SK-N-SH (cell line): ENCODE results near the gene ADH5.
"Not testable (repeated sequence)": the region's sequence is repeated elsewhere in the genome, so short reads cannot be mapped to it uniquely, and the experiment has no call there.

ENCODE experiments used
- CHD2 ChIP-seq: fragments of 150-350 bp; IDR thresholded peaks from 2 replicates; pipeline ENCODE4 v1.6.1; 2018; ENCODE audit warnings: low read length; ENCODE audit not compliant: partially characterized antibody
- EP300 ChIP-seq, 2 experiments: IDR thresholded peaks; 2 replicates each; pipeline versions ENCODE4 v1.4.0 to v1.6.1; 2012; ENCODE audit warnings: borderline replicate concordance in 1 of 2, low read depth in 1 of 2, low read length in 1 of 2
- EZH2phosphoT487 ChIP-seq: fragments of 200-600 bp; sonication (generic); IDR thresholded peaks from 2 replicates; pipeline ENCODE4 v1.6.1; 2017; ENCODE audit warnings: low read depth, mixed run types, mild to moderate bottlenecking, antibody characterized with exemption, moderate library complexity, borderline replicate concordance
- FOSL2 ChIP-seq: IDR thresholded peaks from 2 replicates; pipeline ENCODE4 v1.4.0; 2012; ENCODE audit warnings: low read depth, mild to moderate bottlenecking, moderate library complexity, borderline replicate concordance
- GABPA ChIP-seq: IDR thresholded peaks from 2 replicates; pipeline ENCODE4 v1.4.0; 2012; ENCODE audit warnings: low read depth, mild to moderate bottlenecking
- GATA2 ChIP-seq: sonication (generic); formaldehyde crosslinking; IDR thresholded peaks from 2 replicates; pipeline ENCODE4 v1.5.0; 2020; ENCODE audit warnings: mild to moderate bottlenecking, missing genetic modification reagents
- POLR2AphosphoS5 ChIP-seq: IDR thresholded peaks from 2 replicates; pipeline ENCODE4 v1.6.1; 2012; ENCODE audit warnings: low read depth, low read length
- TAF1 ChIP-seq: IDR thresholded peaks from 2 replicates; pipeline ENCODE4 v1.6.1; 2012; ENCODE audit warnings: low read depth, mild to moderate bottlenecking, low read length, moderate library complexity, borderline replicate concordance
- TF ChIP-seq, protein P1 (sequence below): fragments of 200-600 bp; sonication (generic); IDR thresholded peaks from 2 replicates; pipeline ENCODE4 v1.6.1; 2017; ENCODE audit warnings: antibody characterized with exemption, mild to moderate bottlenecking, moderate library complexity
- TF ChIP-seq, protein P2 (sequence below): IDR thresholded peaks from 2 replicates; pipeline ENCODE4 v1.4.0; 2012; ENCODE audit warnings: low read depth
- TF ChIP-seq, protein P3 (sequence below): IDR thresholded peaks from 2 replicates; pipeline ENCODE4 v1.6.1; 2012; ENCODE audit warnings: mild to moderate bottlenecking, low read depth, low read length, moderate library complexity
- TF ChIP-seq, protein P4 (sequence below): fragments of 150-350 bp; IDR thresholded peaks from 2 replicates; pipeline ENCODE4 v1.6.1; 2017; ENCODE audit warnings: antibody characterized with exemption, low read length, low read depth, borderline replicate concordance

DNA sequence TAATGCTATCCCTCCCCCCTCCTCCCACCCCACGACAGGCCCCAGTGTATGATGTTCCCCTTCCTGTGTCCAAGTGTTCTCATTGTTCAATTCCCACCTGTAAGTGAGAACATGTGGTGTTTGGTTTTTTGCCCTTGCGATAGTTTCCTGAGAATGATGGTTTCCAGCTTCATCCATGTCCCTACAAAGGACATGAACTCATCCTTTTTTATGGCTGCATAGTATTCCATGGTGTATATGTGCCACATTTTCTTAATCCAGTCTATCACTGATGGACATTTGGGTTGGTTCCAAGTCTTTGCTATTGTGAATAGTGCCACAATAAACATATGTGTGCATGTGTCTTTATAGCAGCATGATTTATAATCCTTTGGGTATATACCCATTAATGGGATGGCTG, 23.1 kb downstream of the ADH5 start:
- not testable (repeated sequence) for TF ChIP-seq POLR2AphosphoS5; EP300 (IDR thresholded peaks at IDR 0.05; ENCODE audit: borderline replicate concordance in 1 of 2, low read depth in 1 of 2, low read length in 1 of 2); GATA2 (CRISPR knock-in tag); EZH2phosphoT487; CHD2; FOSL2; GABPA; TAF1
- TF ChIP-seq, protein P1, sequence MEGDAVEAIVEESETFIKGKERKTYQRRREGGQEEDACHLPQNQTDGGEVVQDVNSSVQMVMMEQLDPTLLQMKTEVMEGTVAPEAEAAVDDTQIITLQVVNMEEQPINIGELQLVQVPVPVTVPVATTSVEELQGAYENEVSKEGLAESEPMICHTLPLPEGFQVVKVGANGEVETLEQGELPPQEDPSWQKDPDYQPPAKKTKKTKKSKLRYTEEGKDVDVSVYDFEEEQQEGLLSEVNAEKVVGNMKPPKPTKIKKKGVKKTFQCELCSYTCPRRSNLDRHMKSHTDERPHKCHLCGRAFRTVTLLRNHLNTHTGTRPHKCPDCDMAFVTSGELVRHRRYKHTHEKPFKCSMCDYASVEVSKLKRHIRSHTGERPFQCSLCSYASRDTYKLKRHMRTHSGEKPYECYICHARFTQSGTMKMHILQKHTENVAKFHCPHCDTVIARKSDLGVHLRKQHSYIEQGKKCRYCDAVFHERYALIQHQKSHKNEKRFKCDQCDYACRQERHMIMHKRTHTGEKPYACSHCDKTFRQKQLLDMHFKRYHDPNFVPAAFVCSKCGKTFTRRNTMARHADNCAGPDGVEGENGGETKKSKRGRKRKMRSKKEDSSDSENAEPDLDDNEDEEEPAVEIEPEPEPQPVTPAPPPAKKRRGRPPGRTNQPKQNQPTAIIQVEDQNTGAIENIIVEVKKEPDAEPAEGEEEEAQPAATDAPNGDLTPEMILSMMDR = not testable (repeated sequence)
- TF ChIP-seq, protein P2, sequence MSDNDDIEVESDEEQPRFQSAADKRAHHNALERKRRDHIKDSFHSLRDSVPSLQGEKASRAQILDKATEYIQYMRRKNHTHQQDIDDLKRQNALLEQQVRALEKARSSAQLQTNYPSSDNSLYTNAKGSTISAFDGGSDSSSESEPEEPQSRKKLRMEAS = not testable (repeated sequence)
- TF ChIP-seq, protein P3, sequence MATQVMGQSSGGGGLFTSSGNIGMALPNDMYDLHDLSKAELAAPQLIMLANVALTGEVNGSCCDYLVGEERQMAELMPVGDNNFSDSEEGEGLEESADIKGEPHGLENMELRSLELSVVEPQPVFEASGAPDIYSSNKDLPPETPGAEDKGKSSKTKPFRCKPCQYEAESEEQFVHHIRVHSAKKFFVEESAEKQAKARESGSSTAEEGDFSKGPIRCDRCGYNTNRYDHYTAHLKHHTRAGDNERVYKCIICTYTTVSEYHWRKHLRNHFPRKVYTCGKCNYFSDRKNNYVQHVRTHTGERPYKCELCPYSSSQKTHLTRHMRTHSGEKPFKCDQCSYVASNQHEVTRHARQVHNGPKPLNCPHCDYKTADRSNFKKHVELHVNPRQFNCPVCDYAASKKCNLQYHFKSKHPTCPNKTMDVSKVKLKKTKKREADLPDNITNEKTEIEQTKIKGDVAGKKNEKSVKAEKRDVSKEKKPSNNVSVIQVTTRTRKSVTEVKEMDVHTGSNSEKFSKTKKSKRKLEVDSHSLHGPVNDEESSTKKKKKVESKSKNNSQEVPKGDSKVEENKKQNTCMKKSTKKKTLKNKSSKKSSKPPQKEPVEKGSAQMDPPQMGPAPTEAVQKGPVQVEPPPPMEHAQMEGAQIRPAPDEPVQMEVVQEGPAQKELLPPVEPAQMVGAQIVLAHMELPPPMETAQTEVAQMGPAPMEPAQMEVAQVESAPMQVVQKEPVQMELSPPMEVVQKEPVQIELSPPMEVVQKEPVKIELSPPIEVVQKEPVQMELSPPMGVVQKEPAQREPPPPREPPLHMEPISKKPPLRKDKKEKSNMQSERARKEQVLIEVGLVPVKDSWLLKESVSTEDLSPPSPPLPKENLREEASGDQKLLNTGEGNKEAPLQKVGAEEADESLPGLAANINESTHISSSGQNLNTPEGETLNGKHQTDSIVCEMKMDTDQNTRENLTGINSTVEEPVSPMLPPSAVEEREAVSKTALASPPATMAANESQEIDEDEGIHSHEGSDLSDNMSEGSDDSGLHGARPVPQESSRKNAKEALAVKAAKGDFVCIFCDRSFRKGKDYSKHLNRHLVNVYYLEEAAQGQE = not testable (repeated sequence)
- TF ChIP-seq, protein P4, sequence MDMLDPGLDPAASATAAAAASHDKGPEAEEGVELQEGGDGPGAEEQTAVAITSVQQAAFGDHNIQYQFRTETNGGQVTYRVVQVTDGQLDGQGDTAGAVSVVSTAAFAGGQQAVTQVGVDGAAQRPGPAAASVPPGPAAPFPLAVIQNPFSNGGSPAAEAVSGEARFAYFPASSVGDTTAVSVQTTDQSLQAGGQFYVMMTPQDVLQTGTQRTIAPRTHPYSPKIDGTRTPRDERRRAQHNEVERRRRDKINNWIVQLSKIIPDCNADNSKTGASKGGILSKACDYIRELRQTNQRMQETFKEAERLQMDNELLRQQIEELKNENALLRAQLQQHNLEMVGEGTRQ = not testable (repeated sequence)
